Stimulated activated CD4-positive, alpha-beta T cell treated with anti-CD3 and anti-CD28 coated beads, Interleukin-12 subunit alpha, Interleukin-12 subunit beta, amount 100 ng/mL, for 24 hours (primary cell): Measurements from ENCODE around the gene S100A2.

ENCODE experiments used
- DNase-seq, 2 experiments: peaks; one replicate each; pipeline ENCODE4 v3.0.0-alpha.2; 2020; ENCODE audit warnings: low read depth in 2 of 2

S100A2 gene

DNA sequence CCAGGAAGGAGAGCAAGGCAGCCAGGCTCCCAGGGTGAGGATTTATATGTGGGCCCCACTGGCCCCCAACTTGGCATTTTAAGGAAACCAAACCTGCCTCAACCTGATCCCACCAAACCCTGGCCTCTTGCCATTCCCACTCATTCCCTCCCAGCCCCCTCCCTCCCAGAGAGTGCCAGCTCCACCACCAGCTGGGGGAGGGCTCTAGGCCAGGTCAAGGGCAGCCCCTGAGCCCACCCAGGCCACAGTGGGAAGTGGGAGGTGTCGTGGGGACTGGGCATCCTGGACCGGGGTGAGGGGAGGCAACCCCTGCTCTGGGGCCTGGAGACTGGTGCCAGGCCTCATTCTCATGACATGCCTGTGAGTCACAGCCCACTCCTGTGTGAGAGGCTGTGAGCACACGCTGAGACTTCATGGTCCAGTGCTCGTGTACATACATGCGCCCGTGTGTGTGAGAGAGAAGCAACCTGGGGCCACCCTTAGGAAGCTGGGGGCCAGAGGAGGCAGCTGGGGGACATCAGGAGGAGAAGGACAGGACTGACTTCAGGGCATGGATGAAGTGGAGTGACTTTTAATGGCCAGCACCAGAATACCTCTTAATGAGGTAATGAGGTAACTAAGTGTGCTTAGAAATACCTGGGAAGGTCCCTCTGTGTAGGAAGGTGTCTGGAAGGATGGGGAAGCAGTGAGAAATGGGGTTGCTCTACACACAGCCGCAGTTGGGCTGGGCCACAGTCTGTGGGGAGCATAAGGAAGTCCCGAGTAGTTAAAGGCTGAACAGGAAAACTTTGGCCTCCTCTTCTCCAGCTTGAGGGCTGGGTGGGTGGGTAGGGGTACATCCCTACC, at the start of gene S100A2:
Gene S100A2, minus strand, starts transcription at position 316 of the 846 bp plus-strand sequence. CDS start 1,967 bp downstream, outside the sequence.
- DNase-seq = peak; percentile 37 to 41

- no peak for DNase-seq
These were observed 49.8 kb upstream of the S100A2 start for GRCh38 chr1:153615406-153615805.

GRCh38 chr1:153614906-153615305, 49.3 kb upstream of the S100A2 start:
- no peak for DNase-seq

DNA sequence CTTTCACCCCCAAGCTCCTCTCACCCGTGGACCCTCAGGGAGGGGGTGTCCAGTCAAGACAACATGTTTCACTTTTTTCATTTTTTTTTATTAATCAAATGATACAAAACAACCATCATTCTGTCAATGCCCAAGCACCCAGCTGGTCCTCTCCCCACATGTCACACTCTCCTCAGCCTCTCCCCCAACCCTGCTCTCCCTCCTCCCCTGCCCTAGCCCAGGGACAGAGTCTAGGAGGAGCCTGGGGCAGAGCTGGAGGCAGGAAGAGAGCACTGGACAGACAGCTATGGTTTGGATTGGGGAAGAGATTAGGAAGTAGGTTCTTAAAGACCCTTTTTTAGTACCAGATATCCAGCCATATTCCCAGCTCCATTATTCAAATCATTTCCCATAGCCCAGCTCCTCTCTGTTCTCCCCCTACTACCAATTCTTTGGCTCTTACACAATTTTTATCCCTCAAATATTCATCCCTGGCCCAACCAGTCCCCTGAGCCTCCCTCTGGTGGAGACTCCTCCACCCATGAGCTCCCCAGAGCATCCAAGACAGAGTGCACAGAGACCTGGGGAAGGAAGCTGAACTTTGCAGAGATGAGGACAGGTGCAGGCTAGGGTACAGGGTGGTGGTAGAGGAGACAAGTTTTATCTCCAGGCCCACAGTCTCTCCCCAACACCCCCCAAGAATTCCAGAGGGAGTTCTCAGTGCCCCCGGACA, 48.7 kb upstream of the S100A2 start:
- no peak for DNase-seq

- DNase-seq = no peak
These were observed 47.8 kb upstream of the S100A2 start for GRCh38 chr1:153613406-153613805.

DNA sequence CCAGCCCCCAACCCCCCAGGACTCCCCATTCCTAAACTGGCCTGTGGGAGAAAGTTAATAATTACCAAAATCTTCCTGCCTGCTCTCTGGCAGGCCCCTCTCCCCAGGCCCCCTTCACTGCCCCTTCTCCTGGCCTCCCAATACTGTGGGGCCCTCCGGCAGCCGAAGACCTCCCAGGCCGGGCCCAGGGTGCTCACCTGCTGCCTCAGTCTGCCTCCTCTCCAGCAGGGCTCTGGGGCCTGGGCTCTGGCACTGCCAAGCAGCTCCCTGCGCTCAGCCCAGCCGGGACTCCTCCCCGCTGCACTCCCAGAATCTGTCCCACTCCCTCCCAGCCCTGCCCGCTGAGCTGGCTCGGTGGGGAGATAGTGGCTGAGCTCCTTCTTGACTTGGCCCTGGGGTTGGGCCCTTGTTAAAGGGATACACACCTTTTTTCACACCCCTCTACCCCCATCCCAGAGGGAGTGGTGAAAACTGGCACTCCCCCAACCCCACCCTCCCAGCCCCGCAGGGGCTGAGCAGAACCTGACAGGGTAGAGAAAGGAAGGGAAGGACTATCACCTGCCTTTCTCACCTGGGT, 47.2 kb upstream of the S100A2 start, which contains the start of gene S100A16:
Gene S100A16, minus strand, starts transcription at position 383 of the 577 bp plus-strand sequence. CDS start 4,986 bp downstream, outside the sequence.
- no peak for DNase-seq

DNA sequence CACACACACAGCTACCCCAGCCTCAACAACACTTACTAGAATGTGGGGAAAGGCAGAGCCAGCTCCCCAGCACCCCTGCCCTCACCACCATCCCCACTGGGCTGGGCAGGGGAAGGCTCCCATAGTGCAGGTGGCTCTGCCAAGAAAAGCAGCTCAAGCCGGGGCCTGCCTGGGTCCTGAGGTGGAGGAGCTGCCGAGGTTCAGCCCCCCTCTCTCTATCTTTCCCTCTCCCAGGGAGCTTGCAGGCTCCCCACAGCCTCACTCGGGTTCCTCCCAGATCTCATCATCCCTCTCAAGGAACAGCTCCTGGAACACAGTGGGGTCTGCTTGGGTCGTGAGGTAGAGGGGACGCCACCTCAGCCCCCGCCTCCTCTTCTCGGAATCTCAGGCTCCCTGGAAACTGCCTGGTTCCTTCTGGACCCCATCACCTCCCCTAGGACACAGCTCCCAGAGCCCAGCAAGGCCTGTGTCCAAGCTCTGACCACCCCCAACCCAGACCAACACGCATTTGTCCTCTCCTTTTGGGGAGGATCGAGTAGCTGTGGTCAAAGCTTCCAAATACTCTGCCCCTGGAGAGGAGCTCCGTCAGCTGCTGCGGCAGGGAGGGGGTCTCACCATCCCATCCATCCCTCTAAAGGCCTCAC, 46.6 kb upstream of the S100A2 start:
- no peak for DNase-seq

- DNase-seq = no peak
These were observed 45.7 kb upstream of the S100A2 start for GRCh38 chr1:153611356-153611755.

DNA sequence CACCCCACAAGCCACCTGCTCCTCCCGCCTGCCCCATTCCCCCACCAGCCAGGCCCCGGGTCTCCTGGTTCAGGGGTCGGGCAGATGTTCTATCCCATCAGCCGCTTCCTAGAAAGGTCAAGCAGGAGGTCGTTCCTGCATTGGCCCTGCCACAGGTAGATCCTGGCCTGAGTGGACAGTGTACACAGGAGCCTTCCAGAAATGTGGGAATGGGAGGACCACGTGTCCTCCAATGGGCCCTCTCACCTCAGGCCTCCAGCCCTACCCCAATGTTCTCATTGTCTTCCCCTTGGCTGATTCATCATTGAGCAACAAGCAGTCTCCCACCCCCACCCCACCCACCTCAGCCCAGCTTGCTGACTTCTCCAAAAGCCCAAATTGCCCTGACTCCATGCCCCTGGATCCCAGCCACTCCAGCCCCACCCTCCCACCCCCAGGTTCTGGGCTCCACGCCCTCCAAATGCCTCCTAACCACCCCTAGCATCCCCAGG, 45.2 kb upstream of the S100A2 start:
- no peak for DNase-seq

GRCh38 chr1:153610334-153610733, 44.7 kb upstream of the S100A2 start:
- no peak for DNase-seq

GRCh38 chr1:153609585-153609907, 43.9 kb upstream of the S100A2 start:
- DNase-seq = no peak

DNA sequence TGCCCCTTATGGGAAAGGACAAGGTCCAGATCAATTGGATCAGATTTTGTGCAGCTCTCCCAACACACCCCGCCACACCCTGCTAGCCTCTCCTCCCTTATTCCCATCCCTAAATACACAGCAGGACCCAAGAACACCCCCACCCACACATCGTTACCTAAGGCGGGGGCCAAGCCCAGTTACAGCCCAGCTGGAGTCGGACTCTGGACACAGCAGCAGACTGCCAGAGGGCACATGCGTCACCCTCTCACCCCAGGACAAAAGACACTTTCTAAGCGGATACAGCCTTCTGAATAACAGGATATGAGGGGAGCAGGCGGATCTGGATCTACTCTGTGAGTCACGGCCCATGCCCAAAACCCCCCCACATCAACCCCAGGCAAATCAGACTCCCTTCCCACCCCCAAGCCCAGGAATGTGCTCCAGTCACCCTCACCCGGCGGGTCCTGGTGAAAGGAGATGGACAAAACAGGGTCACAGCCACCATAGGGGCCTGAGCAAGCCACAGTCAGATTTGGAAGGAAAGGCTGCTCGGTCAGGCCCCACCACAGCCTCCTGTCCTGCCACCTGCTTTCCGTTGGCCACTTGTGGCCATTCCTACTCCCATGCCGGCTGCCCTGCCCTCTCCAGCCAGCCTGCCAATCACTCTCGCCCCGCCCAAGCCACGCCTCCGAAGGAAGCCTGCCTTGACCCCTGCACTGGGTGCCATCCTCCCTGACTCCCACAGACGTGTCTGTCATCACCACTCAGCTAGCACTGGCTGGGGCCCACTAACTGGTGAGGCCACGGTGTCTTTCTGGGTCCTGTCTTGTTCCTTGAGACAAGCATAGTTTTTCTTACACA, 43.3 kb upstream of the S100A2 start:
- DNase-seq = no peak

DNA sequence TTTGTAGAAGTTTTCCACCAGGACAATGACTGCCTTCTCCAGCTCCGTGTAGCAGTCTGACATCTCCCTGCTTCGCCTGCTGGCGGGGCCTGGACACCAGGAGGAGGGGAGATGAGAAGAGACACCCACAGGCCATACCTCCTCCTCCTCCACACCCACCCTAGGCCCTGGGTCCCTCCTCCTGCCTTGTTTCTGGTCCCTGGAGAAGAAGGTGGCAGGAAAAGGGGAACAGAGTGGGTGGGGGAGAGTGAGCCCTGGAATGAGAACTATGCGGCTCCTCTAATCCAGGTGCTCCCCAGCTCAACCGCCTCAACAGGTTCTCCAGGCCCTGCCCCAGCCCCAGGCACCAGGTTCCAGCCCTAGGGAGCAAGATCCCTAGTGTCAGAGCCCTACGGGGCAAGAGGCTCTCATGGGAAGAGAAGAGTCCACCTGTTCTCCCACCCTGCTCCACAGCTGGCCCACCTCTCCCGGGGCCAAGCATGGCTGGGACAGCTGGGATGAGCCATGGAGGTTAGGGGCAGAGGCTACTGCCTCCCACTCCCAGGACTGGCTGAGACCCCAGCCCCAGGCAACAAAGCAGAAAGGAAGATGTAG, 42.5 kb upstream of the S100A2 start:
- no peak for DNase-seq

DNA sequence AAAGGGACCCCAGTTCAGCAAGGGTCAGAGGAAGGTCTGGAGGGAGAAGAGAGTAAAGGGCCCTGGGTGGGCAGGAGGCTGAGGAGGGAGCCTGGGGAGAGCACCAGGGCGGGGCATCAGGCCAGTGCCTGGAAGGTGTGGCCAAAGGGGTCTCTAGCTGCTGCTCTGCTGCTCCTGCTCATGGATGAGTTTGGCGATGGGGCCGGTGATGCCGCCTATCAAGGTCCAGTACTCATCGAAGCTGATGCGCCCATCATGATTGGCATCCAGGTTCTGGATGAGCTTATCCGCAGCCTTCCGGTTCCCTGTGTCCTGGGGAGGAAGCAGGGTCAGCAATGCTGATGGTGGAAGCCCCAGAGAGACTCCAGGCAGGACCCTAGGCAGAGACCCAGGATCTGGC, 41.7 kb upstream of the S100A2 start:
- DNase-seq = no peak

GRCh38 chr1:153606194-153606593, 40.5 kb upstream of the S100A2 start:
- DNase-seq = no peak

- DNase-seq = no peak
These were observed 37.1 kb upstream of the S100A2 start for GRCh38 chr1:153602749-153603148.

DNA sequence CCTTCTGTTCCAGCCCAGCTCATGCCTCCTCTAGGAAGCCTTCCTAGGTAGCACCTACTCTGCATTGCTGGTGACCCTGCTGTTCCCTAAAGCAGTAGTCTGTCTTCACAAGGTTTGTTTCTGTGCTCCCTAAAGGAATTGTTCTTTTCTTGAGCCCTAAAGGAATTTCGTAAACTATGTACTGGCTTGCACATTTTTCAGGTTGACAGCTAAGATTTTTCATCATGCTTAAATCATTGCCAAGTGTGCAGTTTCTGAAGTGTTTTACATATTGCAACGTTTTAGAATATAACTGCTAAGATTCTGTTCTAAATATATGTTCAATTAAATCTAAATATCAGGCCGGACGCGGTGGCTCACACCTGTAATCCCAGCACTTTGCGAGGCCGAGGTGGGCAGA, 34.2 kb upstream of the S100A2 start:
- no peak for DNase-seq

- DNase-seq = no peak
These were observed 32.9 kb upstream of the S100A2 start for GRCh38 chr1:153598309-153599172.

DNA sequence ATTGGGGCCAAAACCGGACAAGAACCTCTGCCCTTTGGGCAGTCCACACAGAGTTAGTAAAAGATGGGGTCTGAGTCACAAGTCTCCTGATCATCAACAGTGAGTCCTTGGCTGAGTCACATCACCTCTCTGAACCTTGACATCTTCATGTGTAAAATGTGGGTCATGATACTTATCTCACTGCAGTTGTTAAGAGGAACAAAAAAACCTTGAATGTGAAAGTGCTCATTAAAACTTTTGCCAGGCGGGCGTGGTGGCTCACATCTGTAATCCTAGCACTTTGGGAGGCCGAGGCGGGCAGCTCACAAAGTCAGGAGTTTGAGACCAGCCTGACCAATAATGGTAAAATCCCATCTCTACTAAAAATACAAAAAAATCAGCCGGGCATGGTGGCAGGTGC, 31.6 kb upstream of the S100A2 start:
- DNase-seq = no peak

GRCh38 chr1:153592748-153593147, 27.1 kb upstream of the S100A2 start:
- no peak for DNase-seq
